ENCODE results near the gene PAEP. TPM values are rescaled to one million over a fixed set of nuclear protein-coding genes. Genes with fewer than 3 reads are reported as not detected.

Gene PAEP
- total RNA-seq, 1 experiment from 2014 or later: not detected

- Histone ChIP-seq H3K4me3 (ENCODE audit: low read depth in 2 of 2, low read length in 2 of 2) (no peak overlapping the region), H3K27me3 (ENCODE audit: control insufficient read depth, insufficient read depth, low read length) (no peaks in the 10 kb centered on the region; the same call in 1 of the 2 replicates), H3K9me3 (ENCODE audit: control insufficient read depth, insufficient read depth, low read depth, low read length) (no peaks in the 10 kb centered on the region), H3K4me1 (ENCODE audit: control insufficient read depth, insufficient read depth, low read length) (no peaks in the 10 kb centered on the region), H3K27ac (ENCODE audit: low read length) (no peak overlapping the region), H3K36me3 (ENCODE audit: control insufficient read depth, insufficient read depth, low read length) (no peaks in the 10 kb centered on the region)
- BruUV-seq (replicated peaks): no TSS peak
- in situ Hi-C loops (cut with HindIII; ENCODE audit: low pct_unique_long_range_greater_than_20kb, low sequenced_read_pairs) (no loop called here), intact Hi-C loops (cut with micrococcal nuclease; ENCODE audit: unreplicated experiment) (no loop called here)
- no peak for TF ChIP-seq POLR2AphosphoS5 (IDR thresholded peaks at IDR 0.05; ENCODE audit: low read depth, low read length)
- TF ChIP-seq CTCF (IDR thresholded peaks at IDR 0.05): no peak; the same call in 1 of the 2 replicates
- no peak for TF ChIP-seq REST (IDR thresholded peaks at IDR 0.05; ENCODE audit: insufficient read depth in 1 of 2, low read depth in 2 of 2, low read length in 1 of 2)
- no peak for TF ChIP-seq SIN3A (IDR thresholded peaks at IDR 0.05; ENCODE audit: borderline replicate concordance, insufficient read depth, low read depth, low read length)
- TF ChIP-seq TCF7L2 (IDR thresholded peaks at IDR 0.05; ENCODE audit: low read depth, low read length): no peak
- ATAC-seq (peak; percentile 46; the same call in 1 of the 2 replicates), DNase-seq (ENCODE audit: low read depth, low spot score) (no peak)
- ChIA-PET POLR2A (no interaction called here), CTCF (interaction anchor here (0.7 kb wide), 1 partner anchor 72 kb away, joined by 3 read pairs; no protein-coding TSS in a partner anchor)
These were observed 54.4 kb downstream of the PAEP start for GRCh38 chr9:135615666-135616618.

Other genes with a start within 250 kb of the PAEP start
- gene PPP1R26, start 82.0 kb upstream of the PAEP start, total RNA-seq (2021; ENCODE audit: unreplicated experiment): 17.5 TPM
- gene MRPS2, start 61.1 kb upstream of the PAEP start, total RNA-seq (2021; ENCODE audit: unreplicated experiment): 33.5 TPM
- not detected for gene LCN1, start 40.3 kb upstream of the PAEP start, total RNA-seq (2021; ENCODE audit: unreplicated experiment)
- not detected for gene OBP2A, start 15.6 kb upstream of the PAEP start, total RNA-seq (2021; ENCODE audit: unreplicated experiment)
- gene GLT6D1, start 77.8 kb downstream of the PAEP start, total RNA-seq (2021; ENCODE audit: unreplicated experiment): not detected
- not detected for gene LCN9, start 101.6 kb downstream of the PAEP start, total RNA-seq (2021; ENCODE audit: unreplicated experiment)
- not detected for gene SOHLH1, start 137.7 kb downstream of the PAEP start, total RNA-seq (2021; ENCODE audit: unreplicated experiment)
- gene KCNT1, start 140.4 kb downstream of the PAEP start, total RNA-seq (2021; ENCODE audit: unreplicated experiment): not detected

Data from Panc1 (cell line).